Aorta (tissue), 5 donors: Measurements from ENCODE around the gene GRM8. TPM values are rescaled to one million over a fixed set of nuclear protein-coding genes. Genes with fewer than 3 reads are reported as not detected.

Experiments
- ATAC-seq: fragments of 200-7000 bp; cut with Tn5 transposase; one replicate; pipeline ENCODE4 v1.9.1; 2022; ENCODE audit warnings: moderate library complexity; ENCODE audit not compliant: low FRiP score
- DNase-seq, 2 donors: peaks; one replicate each; pipeline ENCODE4 v3.0.0-alpha.2; 2020
- H3K27ac ChIP-seq, 2 donors: one replicate each; pipeline ENCODE4 v1.5.1; 2013; ENCODE audit warnings: low read length in 2 of 2, mild to moderate bottlenecking in 2 of 2, moderate library complexity in 2 of 2, control low read depth in 1 of 2, inconsistent platforms in 1 of 2, low read depth in 1 of 2
- H3K27me3 ChIP-seq, 2 donors: one replicate each; pipeline ENCODE4 v1.6.1; 2013; ENCODE audit warnings: control low read depth in 1 of 2, low read length in 1 of 2, mild to moderate bottlenecking in 1 of 2, moderate library complexity in 1 of 2; ENCODE audit not compliant: insufficient read depth in 2 of 2, control insufficient read depth in 1 of 2
- H3K36me3 ChIP-seq, 2 donors: one replicate each; pipeline ENCODE4 v1.6.1; 2013; ENCODE audit warnings: control low read depth in 1 of 2, low read length in 1 of 2, mild to moderate bottlenecking in 1 of 2; ENCODE audit not compliant: insufficient read depth in 2 of 2, control insufficient read depth in 1 of 2
- H3K4me1 ChIP-seq, 2 donors: one replicate each; pipeline ENCODE4 v1.6.1; 2013; ENCODE audit warnings: low read length in 2 of 2, control low read depth in 1 of 2, mild to moderate bottlenecking in 1 of 2, moderate library complexity in 1 of 2; ENCODE audit not compliant: insufficient read depth in 2 of 2, control insufficient read depth in 1 of 2
- H3K4me3 ChIP-seq, 2 donors: one replicate each; pipeline ENCODE4 v1.5.1; 2013; ENCODE audit warnings: low read length in 2 of 2, control low read depth in 1 of 2, mild to moderate bottlenecking in 1 of 2
- H3K9me3 ChIP-seq: one replicate; pipeline ENCODE4 v1.6.1; 2013; ENCODE audit warnings: mild to moderate bottlenecking, low read length; ENCODE audit not compliant: control insufficient read depth
- WGBS, 2 donors: extraction: QIAGEN DNeasy Blood & Tissue Kit; methylation state at CpG; one replicate each; pipeline ENCODE4 v1.1.7; 2013; 5-methylcytosine and 5-hydroxymethylcytosine counted together
- intact Hi-C, 2 donors: fragments of 100-400 bp; cut with DNase I; formaldehyde crosslinking; loops; one replicate each; pipeline versions ENCODE4 v1.14.2 to v1.15.0; 2022
- long read RNA-seq, 2 donors: library from polyadenylated mRNA; unstranded; transcript quantifications; one replicate each; pipeline ENCODE4 v2.0.0, GENCODE V29; 2020 to 2021
- polyA plus RNA-seq, 2 donors: library from polyadenylated mRNA; stranded (reverse); fragments of 200-250 nt; gene quantifications; one replicate each; pipeline ENCODE4 v1.2.3, GENCODE V29; 2013
- total RNA-seq, 2 donors: library from RNA; stranded (reverse); fragmentation: NEBNext Ultra II Directional; extraction: Animal tissue kit (Norgen Biotek cat#: 25700); gene quantifications; one replicate each; pipeline ENCODE4 v1.2.1, GENCODE V29; 2021
- donor health status: healthy with polysubstance abuse.
- donor health status: Bipolar disorder and iron deficiency.
- donor health status: DM: no; HTN: no; CAD: no.
- donor health status: DM: no; HTN: no; CAD: no.
- donor health status: DM: yes; HTN: yes; CAD: no.

Gene GRM8
- not detected for total RNA-seq
- under 1 TPM in 1 of 2 donors, not detected in 1; 0.20 TPM for polyA plus RNA-seq
- long read RNA-seq, donor 1, partial matches to known transcripts = 1 of 2 reads
- long read RNA-seq, donor 1, other reads (novel, unspliced or antisense) = 1 of 2 reads
- long read RNA-seq, donor 2 = 0 reads

- Histone ChIP-seq H3K27me3 (no peaks in the 10 kb centered on the region), H3K9me3 (no peaks in the 10 kb centered on the region), H3K4me3 (peak within 1 kb of the TSS; percentile 30 to 71), H3K4me1 (no peaks in the 10 kb centered on the region), H3K27ac (no peak within 1 kb of the TSS), H3K36me3 (no peaks in the 10 kb centered on the region)
- intact Hi-C loops = no loop called here
- DNase-seq (peak; percentile 59 to 87), ATAC-seq (peak; percentile 67)
- WGBS, 2 donors = 0% methylated on average over 43 to 62 of the region's 62 CpGs
These were observed at the start of gene GRM8 for GRCh38 chr7:127252778-127253280. GRM8 (minus strand) TSS chr7:127252941.

- H3K36me3 ChIP-seq = no peaks in the 10 kb centered on the region
- no peak overlapping the region for H3K4me3 ChIP-seq
- DNase-seq = no peak
- no peaks in the 10 kb centered on the region for H3K27me3 ChIP-seq
- no peaks in the 10 kb centered on the region for H3K4me1 ChIP-seq
- no peaks in the 10 kb centered on the region for H3K9me3 ChIP-seq
- intact Hi-C loops = no loop called here
- no peak overlapping the region for H3K27ac ChIP-seq
- ATAC-seq = no peak
- WGBS, 2 donors = 82 to 89% methylated on average over 1 of the region's 1 CpG
These were observed 38.1 kb upstream of the GRM8 start for GRCh38 chr7:127290801-127291361.

- 75 to 76% methylated on average over 5 of the region's 5 CpGs for WGBS, 2 donors
- no peaks in the 10 kb centered on the region for H3K36me3 ChIP-seq
- H3K4me3 ChIP-seq = no peak overlapping the region
- no peak overlapping the region for H3K27ac ChIP-seq
- intact Hi-C loops = no loop called here
- no peaks in the 10 kb centered on the region for H3K9me3 ChIP-seq
- ATAC-seq (no peak), DNase-seq (no peak)
- H3K4me1 ChIP-seq = no peaks in the 10 kb centered on the region
- H3K27me3 ChIP-seq = no peaks in the 10 kb centered on the region
These were observed 37.4 kb upstream of the GRM8 start for GRCh38 chr7:127290116-127290655.

DNA sequence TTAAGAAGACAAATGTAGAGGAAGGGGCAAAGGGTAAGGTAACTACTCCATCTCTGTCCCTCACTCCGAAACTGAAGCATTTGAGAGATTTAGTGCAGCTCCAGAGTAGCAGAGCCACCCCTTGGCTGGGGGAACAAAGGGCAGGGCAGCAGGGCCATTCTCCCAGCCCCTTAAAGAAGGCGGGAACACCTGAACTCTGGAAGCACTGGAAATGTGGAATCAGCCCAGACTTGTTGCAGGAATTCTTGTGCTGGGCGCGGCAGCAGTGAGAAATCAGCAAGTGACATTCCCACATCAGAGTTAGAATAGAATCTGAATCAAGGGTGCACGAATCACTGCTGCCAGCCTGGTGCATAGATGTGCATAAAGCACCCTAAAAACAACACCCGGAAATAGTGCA is 34.4 kb upstream of the GRM8 start:
- no peaks in the 10 kb centered on the region for H3K36me3 ChIP-seq
- ATAC-seq (no peak), DNase-seq (no peak)
- intact Hi-C loops = no loop called here
- no peaks in the 10 kb centered on the region for H3K27me3 ChIP-seq
- H3K9me3 ChIP-seq = no peaks in the 10 kb centered on the region
- H3K4me1 ChIP-seq = no peaks in the 10 kb centered on the region
- 68 to 71% methylated on average over 6 of the region's 6 CpGs for WGBS, 2 donors
- H3K27ac ChIP-seq = no peak overlapping the region
- H3K4me3 ChIP-seq = no peak overlapping the region

DNA sequence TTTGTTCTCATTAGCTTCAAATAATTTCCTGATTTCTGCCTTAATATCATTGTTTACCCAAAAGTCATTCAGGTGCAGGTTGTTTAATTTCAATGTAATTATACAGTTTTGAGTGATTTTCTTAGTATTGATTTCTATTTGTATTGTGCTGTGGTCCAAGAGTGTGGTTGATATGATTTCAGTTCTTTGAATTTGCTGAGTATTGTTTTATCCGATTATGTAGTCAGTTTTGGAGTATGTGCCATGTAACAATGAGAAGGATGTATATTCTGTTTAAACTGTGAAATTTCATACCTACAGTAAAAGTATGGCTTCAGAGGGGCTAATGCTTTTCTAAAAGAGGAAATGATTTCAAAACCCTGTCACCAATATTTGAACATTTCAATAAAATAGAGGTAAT is 17.4 kb upstream of the GRM8 start:
- DNase-seq (no peak), ATAC-seq (no peak)
- Histone ChIP-seq H3K4me3 (no peak overlapping the region), H3K9me3 (no peaks in the 10 kb centered on the region), H3K4me1 (no peaks in the 10 kb centered on the region), H3K27ac (no peak overlapping the region), H3K36me3 (no peaks in the 10 kb centered on the region), H3K27me3 (no peaks in the 10 kb centered on the region)
- intact Hi-C loops = no loop called here
- WGBS, 2 donors = 90 to 93% methylated on average over 1 of the region's 1 CpG

DNA sequence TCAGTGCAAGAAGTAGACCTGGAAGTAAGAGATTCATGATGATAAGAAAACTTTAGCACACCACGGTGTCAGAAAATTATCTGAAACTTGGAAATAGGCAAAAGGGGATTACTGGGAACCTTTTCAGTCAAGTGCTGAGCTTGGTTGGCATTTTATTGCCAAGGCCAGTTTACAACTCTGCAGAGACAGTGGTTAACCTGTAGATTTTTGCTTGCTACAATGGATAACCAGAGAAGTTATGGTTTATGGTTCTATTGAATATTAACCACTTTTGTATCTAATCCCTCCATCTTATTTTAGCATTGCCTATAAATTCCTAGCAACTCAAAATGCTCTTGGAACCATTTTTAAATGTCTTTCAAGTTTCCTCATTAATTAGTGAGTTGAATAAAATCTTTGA is 13.3 kb upstream of the GRM8 start:
- ATAC-seq (no peak), DNase-seq (no peak)
- H3K27ac ChIP-seq = no peak overlapping the region
- no peak overlapping the region for H3K4me3 ChIP-seq
- intact Hi-C loops = no loop called here
- H3K9me3 ChIP-seq = no peaks in the 10 kb centered on the region
- H3K4me1 ChIP-seq = no peaks in the 10 kb centered on the region
- no peaks in the 10 kb centered on the region for H3K36me3 ChIP-seq
- 77 to 83% methylated on average over 1 of the region's 1 CpG for WGBS, 2 donors
- H3K27me3 ChIP-seq = peaks cover 0 to 1% of the 10 kb centered on the region in 2 donors

- DNase-seq = no peak
- Histone ChIP-seq H3K4me3 (no peak overlapping the region), H3K36me3 (no peaks in the 10 kb centered on the region), H3K27me3 (peaks cover 0 to 1% of the 10 kb centered on the region in 2 donors), H3K27ac (no peak overlapping the region), H3K4me1 (no peaks in the 10 kb centered on the region), H3K9me3 (no peaks in the 10 kb centered on the region)
- 82 to 90% methylated on average over 3 of the region's 3 CpGs for WGBS, 2 donors
- no peak for ATAC-seq
- intact Hi-C loops = no loop called here
These were observed 11.5 kb upstream of the GRM8 start for GRCh38 chr7:127264219-127264618.

DNA sequence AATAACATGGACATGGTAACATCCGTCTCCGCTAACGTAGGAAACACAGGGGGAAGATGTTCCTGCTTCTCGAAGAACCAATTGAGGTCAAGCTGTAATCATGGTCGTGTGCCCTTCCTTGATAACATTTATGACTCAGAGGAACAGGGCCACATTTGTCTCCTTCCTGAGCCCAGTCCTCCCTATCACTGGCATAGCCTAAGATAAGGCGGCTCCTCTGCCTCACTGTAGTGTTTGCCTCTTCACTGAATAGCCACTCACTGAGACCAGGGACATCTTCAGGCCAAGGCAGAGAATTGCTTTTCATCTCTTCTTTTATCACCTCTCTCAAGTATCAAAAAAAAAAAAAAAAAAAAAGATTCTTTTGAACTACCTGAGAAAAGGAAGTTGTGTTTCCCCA is 5.4 kb upstream of the GRM8 start:
- intact Hi-C loops = no loop called here
- H3K27me3 ChIP-seq = no peaks in the 10 kb centered on the region
- DNase-seq = no peak
- ATAC-seq = no peak
- no peaks in the 10 kb centered on the region for H3K9me3 ChIP-seq
- no peak overlapping the region for H3K4me3 ChIP-seq
- H3K27ac ChIP-seq = no peak overlapping the region
- H3K36me3 ChIP-seq = no peaks in the 10 kb centered on the region
- 72 to 74% methylated on average over 6 of the region's 6 CpGs for WGBS, 2 donors
- no peaks in the 10 kb centered on the region for H3K4me1 ChIP-seq

- H3K36me3 ChIP-seq = no peaks in the 10 kb centered on the region
- ATAC-seq = no peak
- 2 to 14% methylated on average over 2 of the region's 2 CpGs for WGBS, 2 donors
- intact Hi-C loops = no loop called here
- no peaks in the 10 kb centered on the region for H3K27me3 ChIP-seq
- no peak for DNase-seq
- H3K4me1 ChIP-seq = no peaks in the 10 kb centered on the region
- no peak overlapping the region for H3K27ac ChIP-seq
- no peaks in the 10 kb centered on the region for H3K9me3 ChIP-seq
- no peak overlapping the region for H3K4me3 ChIP-seq
These were observed 4.3 kb upstream of the GRM8 start for GRCh38 chr7:127257086-127257485.
